KOPT-K1 (cell line): ENCODE data around the gene TSPAN32.

Source experiments
- H3K27ac ChIP-seq: fragments of 200-600 bp; sonication (generic); 2 replicates; pipeline ENCODE4 v1.5.1; 2016; ENCODE audit warnings: antibody characterized with exemption, mild to moderate bottlenecking, low read depth, low read length; ENCODE audit not compliant: poor library complexity, severe bottlenecking
- H3K36me3 ChIP-seq: fragments of 200-600 bp; sonication (generic); 2 replicates; pipeline ENCODE4 v1.5.1; 2017; ENCODE audit warnings: antibody characterized with exemption, mild to moderate bottlenecking, low read length, moderate library complexity; ENCODE audit not compliant: insufficient read depth
- H3K9me3 ChIP-seq: fragments of 200-600 bp; sonication (generic); 2 replicates; pipeline ENCODE4 v1.5.1; 2017; ENCODE audit warnings: antibody characterized with exemption, low read length, mild to moderate bottlenecking; ENCODE audit not compliant: insufficient read depth, poor library complexity, severe bottlenecking

TSPAN32 gene

GRCh38 chr11:2293984-2294925 lies 7.6 kb upstream of the TSPAN32 start:
- no peak overlapping the region for H3K27ac ChIP-seq
- H3K9me3 ChIP-seq: no peaks in the 10 kb centered on the region
- no peaks in the 10 kb centered on the region for H3K36me3 ChIP-seq

GRCh38 chr11:2294926-2295290 lies 6.9 kb upstream of the TSPAN32 start:
- no peaks in the 10 kb centered on the region for H3K9me3 ChIP-seq
- no peaks in the 10 kb centered on the region for H3K36me3 ChIP-seq
- H3K27ac ChIP-seq: no peak overlapping the region

GRCh38 chr11:2295971-2296912 lies 5.6 kb upstream of the TSPAN32 start:
- H3K27ac ChIP-seq: no peak overlapping the region
- no peaks in the 10 kb centered on the region for H3K36me3 ChIP-seq
- no peaks in the 10 kb centered on the region for H3K9me3 ChIP-seq

- Histone ChIP-seq H3K36me3 (no peaks in the 10 kb centered on the region), H3K9me3 (no peaks in the 10 kb centered on the region), H3K27ac (no peak overlapping the region)
Observed at GRCh38 chr11:2296913-2297622, 4.7 kb upstream of the TSPAN32 start.

- no peak overlapping the region for H3K27ac ChIP-seq
- H3K36me3 ChIP-seq: no peaks in the 10 kb centered on the region
- H3K9me3 ChIP-seq: no peaks in the 10 kb centered on the region
Observed at GRCh38 chr11:2297623-2298030, 4.2 kb upstream of the TSPAN32 start.

GRCh38 chr11:2298131-2298794 lies 3.5 kb upstream of the TSPAN32 start:
- H3K9me3 ChIP-seq: no peaks in the 10 kb centered on the region

GRCh38 chr11:2298795-2299761 lies 2.7 kb upstream of the TSPAN32 start:
- Histone ChIP-seq H3K9me3 (no peaks in the 10 kb centered on the region), H3K36me3 (no peaks in the 10 kb centered on the region), H3K27ac (no peak overlapping the region)

More at GRCh38 chr11:2298131-2298794, 3.5 kb upstream of the TSPAN32 start:
- no peak overlapping the region for H3K27ac ChIP-seq
- H3K36me3 ChIP-seq: no peaks in the 10 kb centered on the region

GRCh38 chr11:2299773-2300172 lies 2.0 kb upstream of the TSPAN32 start:
- Histone ChIP-seq H3K27ac (no peak overlapping the region), H3K9me3 (no peaks in the 10 kb centered on the region), H3K36me3 (no peaks in the 10 kb centered on the region)

- H3K27ac ChIP-seq: no peak overlapping the region
- H3K9me3 ChIP-seq: no peaks in the 10 kb centered on the region
- no peaks in the 10 kb centered on the region for H3K36me3 ChIP-seq
Observed at GRCh38 chr11:2300290-2300935, 1.4 kb upstream of the TSPAN32 start.

- peak overlapping the region; percentile 44 for H3K27ac ChIP-seq
- no peaks in the 10 kb centered on the region for H3K9me3 ChIP-seq
- no peaks in the 10 kb centered on the region for H3K36me3 ChIP-seq
Observed at GRCh38 chr11:2300936-2301630, 730 bp upstream of the TSPAN32 start.

- H3K9me3 ChIP-seq: no peaks in the 10 kb centered on the region
- peak overlapping the region; percentile 44 for H3K27ac ChIP-seq
- no peaks in the 10 kb centered on the region for H3K36me3 ChIP-seq
Observed at GRCh38 chr11:2302306-2302895, 588 bp downstream of the TSPAN32 start.

- Histone ChIP-seq H3K36me3 (no peaks in the 10 kb centered on the region), H3K27ac (peak overlapping the region; percentile 44), H3K9me3 (no peaks in the 10 kb centered on the region)
Observed at GRCh38 chr11:2302896-2303626, 1.2 kb downstream of the TSPAN32 start.
